Esophagus (tissue), 2 donors: ENCODE measurements around the gene ALDOC. TPM values are rescaled to one million over a fixed set of nuclear protein-coding genes. Genes with fewer than 3 reads are reported as not detected.
"Not testable (repeated sequence)": the region's sequence is repeated elsewhere in the genome, so short reads cannot be mapped to it uniquely, and the experiment has no call there.

Source experiments
- H3K27ac ChIP-seq, 2 donors: one replicate each; pipeline ENCODE4 v1.5.1; 2013; ENCODE audit warnings: low read depth in 2 of 2, mild to moderate bottlenecking in 2 of 2, inconsistent platforms in 1 of 2, low read length in 1 of 2, moderate library complexity in 1 of 2
- H3K27me3 ChIP-seq, 2 donors: one replicate each; pipeline ENCODE4 v1.6.1; 2013; ENCODE audit warnings: low read length in 2 of 2, control low read depth in 1 of 2, mild to moderate bottlenecking in 1 of 2; ENCODE audit not compliant: insufficient read depth in 2 of 2, control insufficient read depth in 1 of 2
- H3K36me3 ChIP-seq, 2 donors: one replicate each; pipeline ENCODE4 v1.6.1; 2013; ENCODE audit warnings: low read length in 1 of 2; ENCODE audit not compliant: control insufficient read depth in 2 of 2, insufficient read depth in 2 of 2
- H3K4me1 ChIP-seq, 2 donors: one replicate each; pipeline ENCODE4 v1.6.1; 2013; ENCODE audit warnings: low read length in 1 of 2; ENCODE audit not compliant: control insufficient read depth in 2 of 2, insufficient read depth in 2 of 2
- H3K4me3 ChIP-seq, 2 donors: one replicate each; pipeline ENCODE4 v1.5.1; 2013; ENCODE audit warnings: low read length in 2 of 2, mild to moderate bottlenecking in 2 of 2, low read depth in 1 of 2, moderate library complexity in 1 of 2
- H3K9me3 ChIP-seq, 2 donors: one replicate each; pipeline ENCODE4 v1.6.1; 2013; ENCODE audit warnings: mild to moderate bottlenecking in 2 of 2, low read depth in 1 of 2, low read length in 1 of 2, moderate library complexity in 1 of 2; ENCODE audit not compliant: control insufficient read depth in 2 of 2, insufficient read depth in 1 of 2
- WGBS, 2 donors: extraction: QIAGEN DNeasy Blood & Tissue Kit; methylation state at CpG; one replicate each; pipeline ENCODE4 v1.1.7; 2013; 5-methylcytosine and 5-hydroxymethylcytosine counted together
- polyA plus RNA-seq, 2 donors: library from polyadenylated mRNA; stranded (reverse); fragments of 200-250 nt; gene quantifications; one replicate each; pipeline ENCODE4 v1.2.3, GENCODE V29; 2013
- donor health status: healthy with polysubstance abuse.
- donor health status: Bipolar disorder and iron deficiency.

The ALDOC gene
- polyA plus RNA-seq, 2 donors = 21.3 to 24.0 TPM

GRCh38 chr17:28612936-28613872, 36.5 kb upstream of the ALDOC start:
- H3K27me3 ChIP-seq = no peaks in the 10 kb centered on the region
- no peak overlapping the region for H3K27ac ChIP-seq
- no peaks in the 10 kb centered on the region for H3K4me1 ChIP-seq
- H3K9me3 ChIP-seq = no peaks in the 10 kb centered on the region
- WGBS, 2 donors = 75% methylated on average over 6 of the region's 6 CpGs
- H3K4me3 ChIP-seq = no peak overlapping the region
- peaks cover 34% of the 10 kb centered on the region in 2 donors for H3K36me3 ChIP-seq

GRCh38 chr17:28612531-28612930, 35.8 kb upstream of the ALDOC start:
- Histone ChIP-seq H3K4me1 (no peaks in the 10 kb centered on the region), H3K4me3 (no peak overlapping the region), H3K27me3 (no peaks in the 10 kb centered on the region), H3K9me3 (no peaks in the 10 kb centered on the region), H3K36me3 (peaks cover 32 to 34% of the 10 kb centered on the region in 2 donors), H3K27ac (no peak overlapping the region)
- WGBS, 2 donors = 43 to 57% methylated on average over 2 of the region's 2 CpGs

- no peaks in the 10 kb centered on the region for H3K9me3 ChIP-seq
- no peaks in the 10 kb centered on the region for H3K4me1 ChIP-seq
- 85 to 87% methylated on average over 8 of the region's 8 CpGs for WGBS, 2 donors
- peaks cover 16 to 18% of the 10 kb centered on the region in 2 donors for H3K36me3 ChIP-seq
- H3K27ac ChIP-seq = no peak overlapping the region
- H3K4me3 ChIP-seq = no peak overlapping the region
- no peaks in the 10 kb centered on the region for H3K27me3 ChIP-seq
Observed at GRCh38 chr17:28610376-28610775, 33.7 kb upstream of the ALDOC start.

- not testable (repeated sequence) for H3K9me3 ChIP-seq, H3K27me3 ChIP-seq, H3K4me3 ChIP-seq, H3K27ac ChIP-seq, H3K36me3 ChIP-seq, H3K4me1 ChIP-seq
- WGBS, 2 donors = 93 to 95% methylated on average over 9 to 31 of the region's 31 CpGs
Observed at GRCh38 chr17:28604031-28604430, 27.3 kb upstream of the ALDOC start.

- 7 to 8% methylated on average over 40 of the region's 40 CpGs for WGBS, 2 donors
- Histone ChIP-seq H3K27ac (peak overlapping the region; percentile 98 to 99), H3K4me3 (peak overlapping the region; percentile 68 to 71), H3K27me3 (no peaks in the 10 kb centered on the region), H3K9me3 (no peaks in the 10 kb centered on the region), H3K36me3 (no peaks in the 10 kb centered on the region), H3K4me1 (peaks cover 0 to 5% of the 10 kb centered on the region in 2 donors)
Observed at GRCh38 chr17:28599311-28600184, 22.9 kb upstream of the ALDOC start.

GRCh38 chr17:28598799-28599310, 22.2 kb upstream of the ALDOC start, which contains the start of gene SPAG5:
SPAG5 (minus strand) TSS chr17:28599025; CDS start chr17:28598946, 79 bp downstream.
- peaks cover 0 to 5% of the 10 kb centered on the region in 2 donors for H3K4me1 ChIP-seq
- H3K9me3 ChIP-seq = no peaks in the 10 kb centered on the region
- peak within 1 kb of the TSS; percentile 68 to 71 for H3K4me3 ChIP-seq
- peak within 1 kb of the TSS; percentile 98 to 99 for H3K27ac ChIP-seq
- 0 to 1% methylated on average over 42 to 44 of the region's 44 CpGs for WGBS, 2 donors
- no peaks in the 10 kb centered on the region for H3K27me3 ChIP-seq
- H3K36me3 ChIP-seq = no peaks in the 10 kb centered on the region

- H3K27me3 ChIP-seq = no peaks in the 10 kb centered on the region
- H3K4me3 ChIP-seq = peak overlapping the region; percentile 68 to 71
- no peak overlapping the region for H3K27ac ChIP-seq
- H3K36me3 ChIP-seq = no peaks in the 10 kb centered on the region
- WGBS, 2 donors = 2 to 4% methylated on average over 17 of the region's 17 CpGs
- peaks cover 0 to 5% of the 10 kb centered on the region in 2 donors for H3K4me1 ChIP-seq
- H3K9me3 ChIP-seq = no peaks in the 10 kb centered on the region
Observed at GRCh38 chr17:28598389-28598788, 21.7 kb upstream of the ALDOC start.

GRCh38 chr17:28597606-28598383, 21.1 kb upstream of the ALDOC start:
- no peak overlapping the region for H3K27ac ChIP-seq
- 35 to 36% methylated on average over 5 of the region's 5 CpGs for WGBS, 2 donors
- H3K27me3 ChIP-seq = no peaks in the 10 kb centered on the region
- H3K36me3 ChIP-seq = no peaks in the 10 kb centered on the region
- H3K9me3 ChIP-seq = no peaks in the 10 kb centered on the region
- H3K4me1 ChIP-seq = peaks cover 0 to 5% of the 10 kb centered on the region in 2 donors
- peak overlapping the region; percentile 68 to 71 for H3K4me3 ChIP-seq

- 90 to 91% methylated on average over 4 of the region's 4 CpGs for WGBS, 2 donors
- Histone ChIP-seq H3K27me3 (no peaks in the 10 kb centered on the region), H3K36me3 (peaks cover 4 to 8% of the 10 kb centered on the region in 2 donors), H3K9me3 (no peaks in the 10 kb centered on the region), H3K27ac (no peak overlapping the region), H3K4me1 (no peaks in the 10 kb centered on the region), H3K4me3 (no peak overlapping the region)
Observed at GRCh38 chr17:28592260-28592659, 15.6 kb upstream of the ALDOC start.
